ENCODE measurements around the gene DNAJB9. TPM values are rescaled to one million over a fixed set of nuclear protein-coding genes. Genes with fewer than 3 reads are reported as not detected.

DNAJB9 gene
- total RNA-seq, 4 donors from 2014 or later: 16.7 to 23.3 (median 17.5) TPM

- no peak for DNase-seq
- Histone ChIP-seq H3K27ac (no peak overlapping the region), H3K4me3 (no peak overlapping the region), H3K9me3 (peaks cover 4 to 21% (median 14%) of the 10 kb centered on the region in 3 donors), H3K27me3 (no peaks in the 10 kb centered on the region), H3K4me1 (no peaks in the 10 kb centered on the region), H3K36me3 (peaks cover 0 to 10% (median 0%) of the 10 kb centered on the region in 3 donors)
- TF ChIP-seq POLR2A (IDR thresholded peaks at IDR 0.05) (no peak), CTCF (IDR thresholded peaks at IDR 0.05) (no peak)
- WGBS, 2 donors: 89 to 96% methylated on average over 1 of the region's 1 CpG
- intact Hi-C loops (cut with DNase I): no loop called here
These were observed 12.1 kb upstream of the DNAJB9 start for GRCh38 chr7:108557617-108558016.

DNA sequence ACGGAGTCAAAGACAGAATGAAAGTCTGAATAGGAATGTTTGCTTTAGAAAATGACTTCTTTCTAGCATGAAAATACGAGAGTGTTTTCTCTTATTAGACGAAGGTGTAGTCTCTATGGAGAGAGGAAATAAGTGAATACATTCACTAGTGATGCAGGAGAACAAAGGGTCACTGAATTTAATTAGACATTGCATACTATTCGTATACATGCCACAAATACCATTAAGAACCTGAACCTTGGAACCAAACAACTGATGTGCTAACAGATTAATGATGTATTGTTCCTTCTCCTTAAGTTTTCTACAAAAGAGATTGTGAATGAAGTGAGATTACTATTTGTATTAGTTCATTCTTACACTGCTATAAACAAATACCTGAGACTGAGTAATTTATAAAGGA lies 10.4 kb upstream of the DNAJB9 start:
- no peak for TF ChIP-seq CTCF (IDR thresholded peaks at IDR 0.05)
- no peak for TF ChIP-seq POLR2A (IDR thresholded peaks at IDR 0.05)
- 66 to 72% methylated on average over 4 of the region's 4 CpGs for WGBS, 2 donors
- no peaks in the 10 kb centered on the region for H3K27me3 ChIP-seq
- DNase-seq: no peak
- peaks cover 0 to 14% (median 0%) of the 10 kb centered on the region in 3 donors for H3K36me3 ChIP-seq
- peaks cover 4 to 21% (median 14%) of the 10 kb centered on the region in 3 donors for H3K9me3 ChIP-seq
- H3K4me1 ChIP-seq: no peaks in the 10 kb centered on the region
- H3K4me3 ChIP-seq: no peak overlapping the region
- intact Hi-C loops (cut with DNase I): no loop called here
- no peak overlapping the region for H3K27ac ChIP-seq

GRCh38 chr7:108561047-108561619 lies 8.5 kb upstream of the DNAJB9 start:
- peaks cover 0 to 33% (median 0%) of the 10 kb centered on the region in 3 donors for H3K36me3 ChIP-seq
- 87 to 98% methylated on average over 4 of the region's 4 CpGs for WGBS, 2 donors
- no peaks in the 10 kb centered on the region for H3K4me1 ChIP-seq
- DNase-seq: no peak
- no peak overlapping the region for H3K27ac ChIP-seq
- H3K4me3 ChIP-seq: no peak overlapping the region
- H3K9me3 ChIP-seq: peaks cover 4 to 21% (median 14%) of the 10 kb centered on the region in 3 donors
- H3K27me3 ChIP-seq: no peaks in the 10 kb centered on the region
- TF ChIP-seq POLR2A (IDR thresholded peaks at IDR 0.05): no peak
- no peak for TF ChIP-seq CTCF (IDR thresholded peaks at IDR 0.05)
- intact Hi-C loops (cut with DNase I): no loop called here

- no peak overlapping the region for H3K27ac ChIP-seq
- peaks cover 0 to 3% (median 0%) of the 10 kb centered on the region in 3 donors for H3K9me3 ChIP-seq
- H3K4me1 ChIP-seq: peaks cover 0 to 25% (median 7%) of the 10 kb centered on the region in 3 donors
- intact Hi-C loops (cut with DNase I): no loop called here
- no peak overlapping the region for H3K4me3 ChIP-seq
- no peak for TF ChIP-seq CTCF (IDR thresholded peaks at IDR 0.05)
- no peak for TF ChIP-seq POLR2A (IDR thresholded peaks at IDR 0.05)
- peaks cover 0 to 32% (median 0%) of the 10 kb centered on the region in 3 donors for H3K36me3 ChIP-seq
- no peak for DNase-seq
- H3K27me3 ChIP-seq: no peaks in the 10 kb centered on the region
These were observed 3.7 kb upstream of the DNAJB9 start for GRCh38 chr7:108565987-108566386.

GRCh38 chr7:108568801-108569380 lies 783 bp upstream of the DNAJB9 start:
- WGBS, 2 donors: 20 to 36% methylated on average over 14 to 19 of the region's 24 CpGs
- intact Hi-C loops (cut with DNase I): no loop called here
- H3K4me1 ChIP-seq: peaks cover 0 to 38% (median 12%) of the 10 kb centered on the region in 3 donors

More at GRCh38 chr7:108568801-108569380, 783 bp upstream of the DNAJB9 start:
- peak overlapping the region; percentile 95 to 99 (median 96) for H3K27ac ChIP-seq
- no peak for DNase-seq
- no peaks in the 10 kb centered on the region for H3K27me3 ChIP-seq
- peak overlapping the region; percentile 80 to 88 (median 80) for H3K4me3 ChIP-seq
- no peaks in the 10 kb centered on the region for H3K9me3 ChIP-seq
- H3K36me3 ChIP-seq: peaks cover 0 to 35% (median 0%) of the 10 kb centered on the region in 3 donors
- TF ChIP-seq POLR2A (IDR thresholded peaks at IDR 0.05): no peak
- no peak for TF ChIP-seq CTCF (IDR thresholded peaks at IDR 0.05)
